ENCODE measurements around the gene SPTLC3.

Gene SPTLC3

GRCh38 chr20:13186043-13186774 lies 177.4 kb downstream of the SPTLC3 start:
- no peak for DNase-seq (ENCODE audit: low read depth)

- no peak for DNase-seq (ENCODE audit: low read depth)
These were observed 179.1 kb downstream of the SPTLC3 start for GRCh38 chr20:13187899-13188298.

- no peak for DNase-seq (ENCODE audit: low read depth)
These were observed 190.5 kb downstream of the SPTLC3 start for GRCh38 chr20:13199279-13199678.

DNA sequence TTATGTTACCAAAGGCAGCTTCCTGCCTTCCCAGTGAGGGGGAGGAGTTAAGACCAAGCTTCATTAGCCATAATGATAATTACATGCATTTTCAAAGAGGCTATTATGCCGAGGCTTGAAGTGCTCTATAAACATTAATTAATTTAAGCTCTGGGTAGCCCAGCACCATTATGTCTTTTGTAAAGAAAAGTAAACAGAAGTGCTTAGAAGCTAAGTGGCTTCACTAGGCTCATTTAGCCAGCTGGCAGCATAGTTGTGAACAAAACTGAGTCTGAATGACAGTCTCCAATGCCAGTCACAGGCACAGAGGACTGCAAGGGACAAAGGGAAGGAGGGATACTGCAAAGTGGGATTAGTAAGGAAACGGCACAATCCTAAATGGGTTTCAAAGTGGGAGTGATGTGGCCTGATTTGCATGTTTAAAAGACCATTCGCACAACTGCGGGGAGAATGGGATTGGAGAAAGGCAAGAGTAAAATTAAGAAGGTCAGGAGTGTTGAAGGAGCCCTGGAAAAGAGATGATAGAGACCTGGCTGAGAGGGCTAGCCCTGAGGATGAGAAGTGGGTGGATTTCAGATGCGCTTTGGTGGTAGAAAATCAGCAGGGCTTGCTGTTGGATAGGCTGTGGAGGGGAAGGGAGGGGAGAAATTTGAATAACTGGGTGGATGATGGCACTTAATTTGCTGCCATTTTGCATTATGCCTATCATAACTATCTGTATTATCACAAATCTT lies 192.2 kb downstream of the SPTLC3 start:
- DNase-seq (ENCODE audit: low read depth) = no peak

- DNase-seq (ENCODE audit: low read depth) = no peak
These were observed 193.8 kb downstream of the SPTLC3 start for GRCh38 chr20:13202565-13202964.

DNA sequence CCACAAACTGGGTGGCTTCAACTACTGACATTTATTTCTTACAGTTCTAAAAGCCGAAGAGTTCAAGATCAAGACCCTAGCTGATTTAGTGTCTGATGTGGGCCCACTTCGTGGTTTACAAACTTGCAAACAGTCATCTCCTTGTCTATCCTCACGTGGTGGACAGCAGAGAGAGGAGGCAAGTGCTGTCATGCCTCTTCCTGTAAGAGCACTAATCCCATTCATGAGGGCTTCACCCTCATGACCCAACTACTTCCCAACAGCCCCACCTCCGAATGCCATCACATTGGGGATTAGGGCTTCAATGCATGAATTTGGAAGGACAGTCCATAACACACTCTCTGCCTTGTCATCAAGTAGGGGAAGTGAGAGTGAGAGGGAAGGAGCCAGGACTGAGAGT lies 196.7 kb downstream of the SPTLC3 start:
- DNase-seq (ENCODE audit: low read depth) = no peak

GRCh38 chr20:13205848-13206434 lies 197.2 kb downstream of the SPTLC3 start:
- DNase-seq (ENCODE audit: low read depth) = no peak

GRCh38 chr20:13207016-13207415 lies 198.2 kb downstream of the SPTLC3 start:
- DNase-seq (ENCODE audit: low read depth) = no peak

DNA sequence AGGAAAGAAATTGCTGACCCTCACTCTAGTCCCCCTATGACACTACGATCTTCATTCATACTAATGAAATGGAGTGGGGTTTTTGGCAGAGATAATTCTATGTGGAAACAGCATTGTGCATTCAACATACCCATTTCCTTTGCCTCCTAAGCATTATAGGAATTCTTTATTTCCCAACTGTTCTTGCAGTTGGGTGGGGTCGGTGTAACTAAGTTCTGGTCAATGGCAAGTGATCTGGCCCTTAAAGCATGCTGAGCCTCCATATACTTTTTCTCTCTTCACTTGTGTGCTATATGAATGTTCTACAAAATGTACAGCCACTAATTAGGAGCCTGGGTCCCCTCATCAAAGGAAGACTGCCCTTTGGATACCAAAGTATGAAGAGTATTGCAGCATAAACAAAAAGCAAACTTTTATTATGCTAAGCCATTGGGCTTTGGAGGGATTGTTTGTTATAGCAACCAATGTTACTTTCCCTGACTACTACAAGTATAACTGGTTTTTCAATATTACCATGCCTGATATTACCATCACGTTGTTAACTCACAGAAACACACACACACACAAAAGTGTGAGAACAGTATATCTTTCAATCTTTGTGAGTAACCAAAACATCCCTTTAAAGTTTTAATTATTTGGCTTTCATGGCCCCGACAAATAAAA lies 203.3 kb downstream of the SPTLC3 start:
- DNase-seq (ENCODE audit: low read depth) = no peak

DNA sequence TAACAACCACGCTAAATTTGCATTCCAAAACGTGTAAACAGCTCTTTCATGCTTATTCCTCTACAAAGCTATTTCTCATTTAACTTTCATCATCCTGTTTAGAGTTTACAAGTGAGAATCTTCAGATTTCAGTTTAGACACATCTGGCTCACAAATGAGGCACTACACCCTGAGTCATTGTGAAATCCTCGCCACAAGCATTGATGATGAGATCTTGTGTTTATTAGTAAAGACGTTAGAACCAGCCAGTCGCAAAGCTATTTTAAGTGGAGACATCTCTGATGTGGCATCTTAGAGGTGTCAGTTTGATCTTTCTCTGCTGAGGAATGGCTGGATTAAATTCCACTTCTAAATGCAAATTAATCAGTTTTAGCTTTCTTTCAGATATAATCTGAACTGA lies 204.0 kb downstream of the SPTLC3 start:
- DNase-seq (ENCODE audit: low read depth) = peak; percentile 24

- DNase-seq (ENCODE audit: low read depth) = no peak
These were observed 204.6 kb downstream of the SPTLC3 start for GRCh38 chr20:13213335-13213734.

DNA sequence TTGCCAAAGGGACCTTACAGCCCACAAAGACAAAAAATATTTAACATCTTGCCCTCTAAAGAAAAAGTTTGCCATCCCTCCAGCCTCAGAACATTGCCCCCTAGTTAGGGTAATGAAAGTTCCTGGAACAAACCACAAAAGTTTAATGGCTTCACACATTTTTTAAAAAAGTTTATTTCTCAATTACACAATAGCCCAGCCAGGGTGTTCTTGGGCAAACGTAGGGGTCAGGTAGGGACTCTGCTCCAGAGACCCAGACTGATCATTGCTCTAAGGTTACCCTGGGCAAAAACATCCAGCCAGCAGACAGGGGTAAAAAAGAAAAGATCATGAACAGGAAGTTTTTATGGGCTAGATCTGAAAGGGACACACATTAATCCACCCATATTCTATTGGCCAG lies 207.8 kb downstream of the SPTLC3 start:
- DNase-seq (ENCODE audit: low read depth) = no peak
